Islet of Langerhans (tissue), 1 donor: ENCODE measurements around the gene RBM20.
"Not testable (repeated sequence)": the region's sequence is repeated elsewhere in the genome, so short reads cannot be mapped to it uniquely, and the experiment has no call there.

ENCODE experiments used
- FAIRE-seq: peaks from one replicate; lab custom pipeline; 2011; peaks lifted over from hg19 to GRCh38; lab: Jason Lieb, UNC

The RBM20 gene

GRCh38 chr10:110765513-110766319 lies 121.6 kb downstream of the RBM20 start:
- FAIRE-seq = no peak

GRCh38 chr10:110767601-110768000 lies 123.5 kb downstream of the RBM20 start:
- not testable (repeated sequence) for FAIRE-seq

GRCh38 chr10:110770243-110770642 lies 126.1 kb downstream of the RBM20 start:
- FAIRE-seq = no peak

- no peak for FAIRE-seq
These were observed 127.3 kb downstream of the RBM20 start for GRCh38 chr10:110771486-110771885.

- FAIRE-seq = no peak
These were observed 127.9 kb downstream of the RBM20 start for GRCh38 chr10:110771991-110772390.

- FAIRE-seq = no peak
These were observed 128.4 kb downstream of the RBM20 start for GRCh38 chr10:110772454-110773025.

- no peak for FAIRE-seq
These were observed 129.5 kb downstream of the RBM20 start for GRCh38 chr10:110773693-110774068.

GRCh38 chr10:110774069-110775019 lies 130.2 kb downstream of the RBM20 start:
- no peak for FAIRE-seq

GRCh38 chr10:110775020-110775375 lies 130.9 kb downstream of the RBM20 start:
- FAIRE-seq = no peak

- FAIRE-seq = no peak
These were observed 131.3 kb downstream of the RBM20 start for GRCh38 chr10:110775406-110775805.

- no peak for FAIRE-seq
These were observed 132.9 kb downstream of the RBM20 start for GRCh38 chr10:110777017-110777416.

GRCh38 chr10:110777661-110778060 lies 133.5 kb downstream of the RBM20 start:
- FAIRE-seq = no peak

GRCh38 chr10:110778211-110778610 lies 134.1 kb downstream of the RBM20 start:
- no peak for FAIRE-seq

GRCh38 chr10:110779489-110779888 lies 135.4 kb downstream of the RBM20 start:
- no peak for FAIRE-seq

- FAIRE-seq = no peak
These were observed 136.6 kb downstream of the RBM20 start for GRCh38 chr10:110780704-110781103.

GRCh38 chr10:110781139-110781538 lies 137.0 kb downstream of the RBM20 start:
- no peak for FAIRE-seq

GRCh38 chr10:110782616-110783015 lies 138.5 kb downstream of the RBM20 start:
- no peak for FAIRE-seq

- peak; percentile 99 for FAIRE-seq
These were observed 139.5 kb downstream of the RBM20 start for GRCh38 chr10:110783509-110784107.

- FAIRE-seq = no peak
These were observed 140.1 kb downstream of the RBM20 start for GRCh38 chr10:110784198-110784597.

- no peak for FAIRE-seq
These were observed 142.0 kb downstream of the RBM20 start for GRCh38 chr10:110786172-110786571.

- FAIRE-seq = no peak
These were observed 144.7 kb downstream of the RBM20 start for GRCh38 chr10:110788620-110789385.
